Kidney epithelial cell (primary cell): ENCODE results near the gene FYN. TPM values are rescaled to one million over a fixed set of nuclear protein-coding genes. Genes with fewer than 3 reads are reported as not detected.

Experiments used
- DNase-seq: peaks from one replicate; pipeline ENCODE4 v3.0.0-alpha.2; 2010; ENCODE audit warnings: low read depth
- H3K27me3 ChIP-seq: 2 replicates; pipeline ENCODE4 v1.6.0; 2011; ENCODE audit warnings: low read length; ENCODE audit not compliant: control insufficient read depth, insufficient read depth
- H3K36me3 ChIP-seq: 2 replicates; pipeline ENCODE4 v1.5.1; 2011; ENCODE audit warnings: low read length; ENCODE audit not compliant: control insufficient read depth, insufficient read depth
- H3K4me3 ChIP-seq: 2 replicates; pipeline ENCODE4 v1.5.1; 2011; ENCODE audit warnings: low read depth, mild to moderate bottlenecking, control low read depth, low read length
- total RNA-seq: library from RNA; depleted of rRNA; stranded (reverse); fragments of >200 nt; gene quantifications from 2 replicates; pipeline ENCODE4 v1.2.3, GENCODE V29; 2015
- TF ChIP-seq, protein P1 (sequence below): IDR thresholded peaks from 2 replicates; pipeline ENCODE4 v1.5.1; 2011; ENCODE audit warnings: mild to moderate bottlenecking, moderate library complexity, low read length, control low read depth, inconsistent platforms; ENCODE audit not compliant: insufficient read depth, poor library complexity, severe bottlenecking

FYN gene
- 122 and 133 TPM in 2 replicates for total RNA-seq

DNA sequence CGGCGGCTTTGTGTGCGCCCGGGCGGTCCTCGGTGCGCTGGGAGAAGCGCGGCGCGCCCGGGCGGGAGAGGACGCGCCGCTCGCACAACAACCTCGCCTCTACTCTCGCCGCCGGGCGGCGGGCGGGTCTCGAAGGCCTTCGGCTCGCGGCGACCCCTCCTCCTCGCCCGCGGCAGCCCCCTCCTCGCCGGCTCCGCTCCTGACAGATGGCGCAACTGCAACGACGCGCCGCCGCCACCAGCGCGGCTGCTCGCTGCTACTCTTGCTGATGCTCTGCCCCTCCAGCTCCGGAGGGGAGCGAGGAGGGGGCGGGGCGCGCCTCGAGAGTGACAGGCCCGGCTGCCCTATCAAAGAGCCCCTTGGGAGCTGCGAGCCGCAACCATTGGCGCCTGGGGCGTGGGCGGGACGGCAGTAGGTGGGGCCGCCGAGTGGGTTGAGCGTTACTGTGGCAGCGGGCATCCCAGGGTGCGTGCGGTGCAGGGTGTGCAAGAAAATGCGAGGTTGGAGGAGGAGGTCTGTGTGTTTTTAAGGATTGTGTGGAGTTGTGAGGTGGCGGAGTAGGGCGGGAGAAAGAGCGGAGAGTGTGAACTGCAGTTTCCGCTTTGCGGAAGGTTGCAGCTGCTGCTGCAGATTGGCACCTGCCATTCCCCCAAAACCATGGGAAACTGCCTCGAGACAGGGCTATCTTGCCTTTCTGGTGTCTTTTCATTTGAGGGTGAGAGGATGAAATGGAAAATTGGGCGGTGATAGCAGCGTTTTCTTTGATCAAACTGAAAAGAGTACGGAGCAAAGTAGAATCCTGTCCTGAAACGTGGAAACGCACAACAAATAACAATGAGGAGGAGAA is at the start of gene FYN:
TSS of gene FYN (minus strand) at position 275 of the 847 bp plus-strand sequence. CDS start 153,401 bp downstream, outside the sequence.
- peak; percentile 76 for DNase-seq
- no peaks in the 10 kb centered on the region for H3K36me3 ChIP-seq
- TF ChIP-seq, protein P1, sequence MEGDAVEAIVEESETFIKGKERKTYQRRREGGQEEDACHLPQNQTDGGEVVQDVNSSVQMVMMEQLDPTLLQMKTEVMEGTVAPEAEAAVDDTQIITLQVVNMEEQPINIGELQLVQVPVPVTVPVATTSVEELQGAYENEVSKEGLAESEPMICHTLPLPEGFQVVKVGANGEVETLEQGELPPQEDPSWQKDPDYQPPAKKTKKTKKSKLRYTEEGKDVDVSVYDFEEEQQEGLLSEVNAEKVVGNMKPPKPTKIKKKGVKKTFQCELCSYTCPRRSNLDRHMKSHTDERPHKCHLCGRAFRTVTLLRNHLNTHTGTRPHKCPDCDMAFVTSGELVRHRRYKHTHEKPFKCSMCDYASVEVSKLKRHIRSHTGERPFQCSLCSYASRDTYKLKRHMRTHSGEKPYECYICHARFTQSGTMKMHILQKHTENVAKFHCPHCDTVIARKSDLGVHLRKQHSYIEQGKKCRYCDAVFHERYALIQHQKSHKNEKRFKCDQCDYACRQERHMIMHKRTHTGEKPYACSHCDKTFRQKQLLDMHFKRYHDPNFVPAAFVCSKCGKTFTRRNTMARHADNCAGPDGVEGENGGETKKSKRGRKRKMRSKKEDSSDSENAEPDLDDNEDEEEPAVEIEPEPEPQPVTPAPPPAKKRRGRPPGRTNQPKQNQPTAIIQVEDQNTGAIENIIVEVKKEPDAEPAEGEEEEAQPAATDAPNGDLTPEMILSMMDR = no peak

DNA sequence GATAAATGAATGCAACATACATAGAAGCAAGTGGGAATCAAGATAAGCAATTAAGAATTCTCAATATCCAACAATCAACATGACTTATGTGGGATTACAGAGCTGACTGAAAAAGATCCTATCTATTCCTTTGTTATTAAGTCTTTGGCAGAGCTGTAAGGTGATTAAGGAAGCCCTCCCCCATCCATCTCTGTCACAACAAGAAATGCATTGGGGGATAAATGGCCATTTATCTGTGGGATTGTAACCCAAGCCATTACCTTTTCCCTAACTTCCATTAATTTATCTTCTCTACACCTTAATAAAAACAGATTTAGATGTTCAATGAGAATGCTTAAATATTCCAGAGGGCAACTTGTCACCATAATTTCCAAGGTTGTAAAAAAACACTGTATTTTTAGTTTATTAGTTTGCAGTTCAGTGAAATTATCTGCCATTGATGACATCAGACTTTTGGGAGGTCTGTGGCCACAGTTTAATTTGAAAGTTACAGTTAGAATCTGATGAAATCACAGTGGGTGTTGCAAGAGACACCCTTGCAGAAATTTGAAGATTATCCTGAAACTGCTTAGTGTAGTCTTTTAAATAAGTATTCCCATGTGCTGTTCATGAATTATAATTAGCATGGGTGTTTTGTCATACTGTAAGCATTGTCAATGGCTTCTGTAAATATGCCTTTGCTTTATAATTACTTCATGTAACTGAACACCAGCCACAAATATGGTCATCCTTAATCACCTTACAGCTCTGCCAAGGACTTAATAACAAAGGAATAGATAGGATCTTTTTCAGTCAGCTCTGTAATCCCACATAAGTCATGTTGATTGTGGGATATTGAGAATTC is 49.4 kb upstream of the FYN start:
- DNase-seq = no peak
- no peaks in the 10 kb centered on the region for H3K27me3 ChIP-seq
- TF ChIP-seq, protein P1 = no peak
- H3K4me3 ChIP-seq = no peak overlapping the region
- no peaks in the 10 kb centered on the region for H3K36me3 ChIP-seq

More for the DNA sequence above, at the start of gene FYN:
- Histone ChIP-seq H3K27me3 (no peaks in the 10 kb centered on the region), H3K4me3 (peak within 1 kb of the TSS; percentile 78)

DNA sequence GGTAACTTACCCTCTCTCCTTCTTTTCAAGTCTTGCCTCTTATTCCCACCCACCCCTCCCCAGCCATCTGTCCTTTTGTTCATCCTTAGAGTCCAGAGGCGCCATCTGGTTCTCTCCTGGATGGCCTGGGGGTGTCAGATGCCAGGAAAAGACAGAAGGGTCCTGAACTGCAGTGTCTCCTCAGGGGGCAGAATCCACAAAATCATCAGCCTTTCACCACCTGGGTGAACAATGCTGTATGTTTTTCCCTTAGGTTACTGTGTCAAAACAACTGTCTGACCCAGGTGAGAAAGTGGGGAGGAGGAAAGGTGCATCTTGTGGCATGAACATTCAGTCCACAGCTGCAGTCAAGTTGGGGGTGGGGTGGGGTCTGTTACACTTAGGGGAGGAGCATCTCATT is 47.9 kb upstream of the FYN start:
- Histone ChIP-seq H3K36me3 (no peaks in the 10 kb centered on the region), H3K27me3 (no peaks in the 10 kb centered on the region), H3K4me3 (no peak overlapping the region)
- DNase-seq = no peak
- TF ChIP-seq, protein P1 = no peak

DNA sequence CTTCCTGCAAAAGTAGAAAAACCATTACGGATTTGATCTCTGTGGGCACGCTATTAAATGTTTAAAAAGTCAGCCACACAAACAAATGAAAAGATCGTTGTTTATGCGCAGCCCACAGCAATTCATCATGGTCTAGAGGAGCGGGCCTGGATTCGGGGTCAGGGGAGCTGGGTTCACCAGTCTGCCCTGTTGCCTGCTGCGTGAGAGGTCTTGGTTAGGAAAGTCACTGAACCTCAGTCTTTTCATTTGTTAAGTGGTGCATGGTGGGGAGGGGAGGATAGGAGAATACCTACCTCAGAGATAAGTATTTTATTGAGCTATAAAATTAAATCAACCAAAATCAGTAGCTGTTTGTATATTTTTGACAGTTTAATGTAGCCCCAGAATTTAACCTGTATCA is 47.3 kb upstream of the FYN start:
- no peaks in the 10 kb centered on the region for H3K27me3 ChIP-seq
- no peaks in the 10 kb centered on the region for H3K36me3 ChIP-seq
- TF ChIP-seq, protein P1 = no peak
- H3K4me3 ChIP-seq = no peak overlapping the region
- no peak for DNase-seq

DNA sequence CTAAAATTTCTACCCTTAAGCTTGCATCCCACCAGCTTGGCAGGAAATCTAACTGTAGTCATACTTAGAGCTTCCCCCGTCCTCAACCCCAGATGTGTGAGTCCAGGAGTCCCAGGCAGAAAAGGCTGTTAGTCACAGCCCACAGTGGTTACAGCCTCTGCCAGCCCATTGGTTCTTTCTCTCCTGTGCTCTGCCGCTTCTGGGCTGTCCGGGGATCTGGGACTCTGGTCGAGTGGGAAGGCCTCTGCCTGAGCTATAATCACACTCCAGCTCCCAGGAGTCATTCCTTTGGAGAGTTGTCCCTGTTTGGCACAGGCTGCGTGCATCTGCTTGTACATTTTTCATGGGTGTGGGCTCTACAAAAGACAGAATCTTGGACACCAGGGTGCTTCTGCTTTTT is 45.6 kb upstream of the FYN start:
- peak; percentile 7 for DNase-seq
- Histone ChIP-seq H3K36me3 (no peaks in the 10 kb centered on the region), H3K4me3 (no peak overlapping the region), H3K27me3 (no peaks in the 10 kb centered on the region)
- TF ChIP-seq, protein P1 = no peak
